ENCODE results near the gene LIX1L. TPM values are rescaled to one million over a fixed set of nuclear protein-coding genes. Genes with fewer than 3 reads are reported as not detected.
A peak's percentile ranks its signal among the peaks of the same experiment; 100 is the strongest.

LIX1L gene
- total and polyA plus RNA-seq, 2 of the 13 experiments (the other 11 are each of a cell fraction or from before 2014, with no cell fraction given) = 8.1 to 24.9 TPM

DNA sequence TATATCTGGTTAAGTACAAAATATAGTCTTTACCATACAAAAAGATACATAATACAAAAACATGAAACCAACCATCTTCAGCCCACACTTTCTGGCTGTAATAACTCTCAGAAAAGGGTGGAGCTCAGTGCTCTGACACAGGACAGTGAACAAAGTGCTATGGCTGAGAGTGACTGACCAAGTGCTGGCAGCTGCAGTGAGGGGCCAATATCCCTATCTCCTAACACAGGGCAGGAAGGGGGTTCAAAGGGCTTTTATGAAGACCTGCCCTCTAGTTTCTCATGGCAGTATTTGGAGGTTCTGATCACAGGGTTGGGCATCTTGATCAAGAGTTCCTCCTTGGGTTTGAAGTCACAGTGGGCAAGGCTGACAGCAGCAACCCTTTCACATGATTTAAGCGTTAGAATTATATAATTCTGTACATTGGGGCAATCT lies 34.7 kb upstream of the LIX1L start:
- Histone ChIP-seq H3K79me2 (ENCODE audit: insufficient read depth, low read length) (peaks cover 33% of the 10 kb centered on the region), H2AFZ (ENCODE audit: low read length) (no peak overlapping the region), H4K20me1 (ENCODE audit: insufficient read depth, low read length) (peaks cover 50% of the 10 kb centered on the region), H3K27me3 (ENCODE audit: control insufficient read depth in 1 of 2, insufficient read depth in 2 of 2, low read length in 2 of 2) (no peaks in the 10 kb centered on the region; a peak in 1 of 5 replicates), H3K9me3 (ENCODE audit: low read length) (no peaks in the 10 kb centered on the region), H3K4me3 (replicated peaks in 1 of 3; ENCODE audit: insufficient read depth in 1 of 3, low read depth in 2 of 3, low read length in 3 of 3) (peak overlapping the region in 1 of 3 experiments; percentile 7; a peak in 2 of 6 replicates), H3K36me3 (replicated peaks in 1 of 2; ENCODE audit: control insufficient read depth in 1 of 2, insufficient read depth in 2 of 2, low read length in 2 of 2) (peaks cover 2 to 22% of the 10 kb centered on the region in 2 experiments; a peak in 3 of 5 replicates), H3K4me2 (ENCODE audit: low read depth, low read length) (peak overlapping the region; percentile 97), H3K27ac (ENCODE audit: extremely low read length, insufficient read depth, low read length) (no peak overlapping the region), H3K4me1 (ENCODE audit: insufficient read depth, low read length) (peaks cover 63% of the 10 kb centered on the region), H3K9ac (ENCODE audit: insufficient read depth, low read depth, low read length) (peak overlapping the region; percentile 93; the same call in 1 of the 2 replicates)
- in situ Hi-C loops (cut with HindIII; ENCODE audit: extremely low pct_ligation_motif_present, low pct_unique_long_range_greater_than_20kb) (no loop called here), intact Hi-C loops (cut with micrococcal nuclease; ENCODE audit: unreplicated experiment) (no loop called here)
- CTCF ChIA-PET (ENCODE audit: low intra/inter-chr PET ratio, low total read pairs) = no interaction called here
- WGBS (ENCODE audit: low lambda C conversion rate) = 96% methylated on average over 1 of the region's 1 CpG
- POLR2A ChIA-PET = interaction anchor here (1.2 to 2.6 kb wide), 4 partner anchors 11 to 29 kb away, joined by 4 to 11 read pairs (median 5); partner anchors contain the start of genes ANKRD34A and POLR3GL
- no peak for TF ChIP-seq MXI1 (IDR thresholded peaks at IDR 0.05; ENCODE audit: borderline replicate concordance, low read depth, low read length)
- 0 out of 2 replicates have a peak, but pooled peaks have one; percentile 9 for TF ChIP-seq ZKSCAN8 (CRISPR knock-in tag; IDR thresholded peaks at IDR 0.05; ENCODE audit: borderline replicate concordance)
- TF ChIP-seq PHF5A (CRISPR knock-in tag; IDR thresholded peaks at IDR 0.05; ENCODE audit: low read depth, unreplicated experiment) = peak; percentile 55
- no peak for TF ChIP-seq ESRRA (CRISPR knock-in tag; IDR thresholded peaks at IDR 0.05; ENCODE audit: low read depth)
- no peak for TF ChIP-seq LRRFIP1 (CRISPR knock-in tag; conservative IDR thresholded peaks at IDR 0.05)
- TF ChIP-seq UBTF (CRISPR knock-in tag; IDR thresholded peaks at IDR 0.05) = no peak
- TF ChIP-seq PAF1 (CRISPR knock-in tag; IDR thresholded peaks at IDR 0.05) = 0 out of 2 replicates have a peak, but pooled peaks have one; percentile 54
- peak; percentile 48; the same call in 1 of the 2 replicates for TF ChIP-seq ZC3H4 (CRISPR knock-in tag; IDR thresholded peaks at IDR 0.05; ENCODE audit: borderline replicate concordance)
- no peak for TF ChIP-seq NBN (conservative IDR thresholded peaks at IDR 0.05)
- TF ChIP-seq SAP130 (CRISPR knock-in tag; IDR thresholded peaks at IDR 0.05; ENCODE audit: low read depth) = peak; percentile 35; the same call in 1 of the 2 replicates
- TF ChIP-seq POLR2A (IDR thresholded peaks at IDR 0.05; ENCODE audit: insufficient read depth in 1 of 2, low read depth in 2 of 2, low read length in 2 of 2) = peak in 1 of 2 experiments; percentile 58; a peak in 1 of 4 replicates
- TF ChIP-seq POLR2AphosphoS5 (IDR thresholded peaks at IDR 0.05; ENCODE audit: low read depth, low read length) = peak; percentile 72
- ATAC-seq (no peak), DNase-seq (ENCODE audit: low spot score) (no peak), FAIRE-seq (no peak)
- no TSS peak for BruUV-seq (replicated peaks)

Measured in HepG2 (cell line).